H1 (cell line): ENCODE measurements around the gene SLC9C1. TPM values are rescaled to one million over a fixed set of nuclear protein-coding genes. Genes with fewer than 3 reads are reported as not detected.

Source experiments
- CTCF ChIA-PET: fragments of 300-600 bp; sonication (Branson Sonifier 250); formaldehyde crosslinking; loops from one replicate; lab custom pipeline; 2021; ENCODE audit not compliant: partially characterized antibody; lab: Charles Lee
- POLR2A ChIA-PET: fragments of 300-600 bp; sonication (Branson Sonifier 250); formaldehyde crosslinking; loops from one replicate; lab custom pipeline; 2021; ENCODE audit warnings: inconsistent platforms; ENCODE audit not compliant: partially characterized antibody; lab: Charles Lee
- DNase-seq, 2 experiments: peaks; one replicate each; pipeline versions ENCODE4 v3.0.0 to v3.0.0-alpha.2; 2010 to 2022; ENCODE audit warnings: low spot score in 2 of 2, low read depth in 1 of 2, mixed read lengths in 1 of 2
- FAIRE-seq: peaks from 2 replicates; lab custom pipeline; 2011; peaks lifted over from hg19 to GRCh38; lab: Jason Lieb, UNC
- H2AFZ ChIP-seq: 2 replicates; pipeline ENCODE4 v1.8.1; 2012; ENCODE audit warnings: low read length, inconsistent platforms
- H2AK5ac ChIP-seq: 2 replicates; pipeline ENCODE4 v1.6.1; 2013; ENCODE audit warnings: low read depth, low read length
- H2BK120ac ChIP-seq: replicated peaks from 2 replicates; pipeline ENCODE3; 2013; ENCODE audit warnings: low read depth, low read length, inconsistent platforms
- H2BK12ac ChIP-seq: 2 replicates; pipeline ENCODE4 v1.6.1; 2013; ENCODE audit warnings: low read depth, low read length
- H2BK15ac ChIP-seq: 2 replicates; pipeline ENCODE4 v1.6.1; 2013; ENCODE audit warnings: low read length
- H2BK20ac ChIP-seq: 2 replicates; pipeline ENCODE4 v1.6.1; 2013; ENCODE audit warnings: low read length
- H2BK5ac ChIP-seq: 2 replicates; pipeline ENCODE4 v1.6.1; 2013; ENCODE audit warnings: low read depth, low read length
- H3K14ac ChIP-seq: 2 replicates; pipeline ENCODE4 v1.6.1; 2013; ENCODE audit warnings: inconsistent platforms; ENCODE audit not compliant: insufficient read length
- H3K18ac ChIP-seq: 2 replicates; pipeline ENCODE4 v1.6.1; 2013; ENCODE audit warnings: low read length; ENCODE audit errors: extremely low read depth
- H3K23ac ChIP-seq: 2 replicates; pipeline ENCODE4 v1.6.1; 2013; ENCODE audit warnings: inconsistent platforms; ENCODE audit not compliant: insufficient read length
- H3K23me2 ChIP-seq: 2 replicates; pipeline ENCODE4 v1.6.1; 2013; ENCODE audit warnings: low read depth, low read length
- H3K27ac ChIP-seq: 2 replicates; pipeline ENCODE4 v1.6.1; 2011; ENCODE audit warnings: low read depth, low read length, inconsistent platforms
- H3K27me3 ChIP-seq, 4 experiments: replicated peaks in 1 of 4; 1 replicate in 1 of 4; 2 replicates in 3 of 4; pipeline versions ENCODE4 v1.6.1 to v1.8.1; 2011 to 2013; ENCODE audit warnings: low read length in 3 of 4, mild to moderate bottlenecking in 3 of 4, inconsistent platforms in 2 of 4, mixed read lengths in 2 of 4, moderate library complexity in 1 of 4; ENCODE audit not compliant: control insufficient read depth in 3 of 4, insufficient read depth in 3 of 4; ENCODE audit errors: extremely low read depth in 1 of 4
- H3K36me3 ChIP-seq, 4 experiments: 2 replicates each; pipeline versions ENCODE4 v1.6.1 to v1.8.1; 2011 to 2013; ENCODE audit warnings: mild to moderate bottlenecking in 4 of 4, low read length in 3 of 4, moderate library complexity in 2 of 4, control low read depth in 1 of 4, inconsistent platforms in 1 of 4; ENCODE audit not compliant: insufficient read depth in 4 of 4, control insufficient read depth in 2 of 4
- H3K4ac ChIP-seq: replicated peaks from 2 replicates; pipeline ENCODE3; 2013; ENCODE audit warnings: low read length, low read depth, mixed read lengths, inconsistent platforms; ENCODE audit not compliant: insufficient read length
- H3K4me1 ChIP-seq, 4 experiments: replicated peaks in 1 of 4; 1 replicate in 1 of 4; 2 replicates in 3 of 4; pipeline versions ENCODE4 v1.6.1 to v1.8.1; 2011 to 2013; ENCODE audit warnings: low read length in 3 of 4, inconsistent platforms in 2 of 4, mixed read lengths in 1 of 4; ENCODE audit not compliant: insufficient read depth in 4 of 4, control insufficient read depth in 3 of 4
- H3K4me2 ChIP-seq, 2 experiments: 2 replicates each; pipeline versions ENCODE4 v1.6.1 to v1.8.1; 2011 to 2013; ENCODE audit warnings: low read depth in 2 of 2, low read length in 2 of 2, control low read depth in 1 of 2, inconsistent platforms in 1 of 2, mild to moderate bottlenecking in 1 of 2; ENCODE audit not compliant: insufficient read depth in 1 of 2
- H3K4me3 ChIP-seq, 4 experiments: fragments of 200-600, 300-600 bp in 1 of 4; sonication (generic), shearing (Covaris generic), sonication (Bioruptor Twin) in 1 of 4; 2 replicates each; pipeline versions ENCODE4 v1.5.1 to v1.8.1; 2011 to 2016; ENCODE audit warnings: low read length in 4 of 4, low read depth in 3 of 4, control low read depth in 2 of 4, inconsistent platforms in 2 of 4, mild to moderate bottlenecking in 2 of 4, mixed read lengths in 1 of 4, moderate library complexity in 1 of 4; ENCODE audit not compliant: insufficient read depth in 2 of 4; ENCODE audit errors: extremely low read depth in 1 of 4
- H3K56ac ChIP-seq: replicated peaks from 2 replicates; pipeline ENCODE3; 2013; ENCODE audit warnings: low read depth, mild to moderate bottlenecking, mixed read lengths, low read length, inconsistent platforms; ENCODE audit not compliant: insufficient read length
- H3K79me1 ChIP-seq: 2 replicates; pipeline ENCODE4 v1.6.1; 2013; ENCODE audit warnings: low read depth, low read length, control low read depth
- H3K79me2 ChIP-seq, 2 experiments: 2 replicates each; pipeline versions ENCODE4 v1.6.1 to v1.8.1; 2012 to 2013; ENCODE audit warnings: low read length in 2 of 2, mild to moderate bottlenecking in 2 of 2, inconsistent platforms in 1 of 2; ENCODE audit not compliant: insufficient read depth in 2 of 2, control insufficient read depth in 1 of 2
- H3K9ac ChIP-seq, 4 experiments: replicated peaks in 1 of 4; 1 replicate in 1 of 4; 2 replicates in 3 of 4; pipeline versions ENCODE4 v1.6.1 to v1.8.1; 2011 to 2013; ENCODE audit warnings: low read depth in 3 of 4, low read length in 3 of 4, control low read depth in 2 of 4, mild to moderate bottlenecking in 2 of 4, moderate library complexity in 2 of 4, inconsistent platforms in 1 of 4; ENCODE audit errors: extremely low read depth in 1 of 4
- H3K9me3 ChIP-seq, 2 experiments: 2 replicates each; pipeline versions ENCODE4 v1.6.1 to v1.8.1; 2012 to 2013; ENCODE audit warnings: mild to moderate bottlenecking in 2 of 2, moderate library complexity in 2 of 2, control low read depth in 1 of 2, inconsistent platforms in 1 of 2, low read depth in 1 of 2, low read length in 1 of 2, mixed read lengths in 1 of 2; ENCODE audit not compliant: insufficient read depth in 2 of 2
- H4K20me1 ChIP-seq, 2 experiments: replicated peaks in 1 of 2; 2 replicates each; pipeline versions ENCODE3 to v1.8.1; 2011 to 2013; ENCODE audit warnings: inconsistent platforms in 2 of 2, low read length in 2 of 2, mild to moderate bottlenecking in 1 of 2; ENCODE audit not compliant: insufficient read depth in 2 of 2, control insufficient read depth in 1 of 2
- H4K5ac ChIP-seq: 2 replicates; pipeline ENCODE4 v1.6.1; 2013; ENCODE audit warnings: low read length, low read depth, mixed read lengths, inconsistent platforms; ENCODE audit not compliant: insufficient read length
- H4K8ac ChIP-seq: 2 replicates; pipeline ENCODE4 v1.8.0; 2013; ENCODE audit warnings: mild to moderate bottlenecking, moderate library complexity, low read length, inconsistent platforms; ENCODE audit not compliant: insufficient read depth; ENCODE audit errors: extremely low read depth
- H4K91ac ChIP-seq: replicated peaks from 2 replicates; pipeline ENCODE3; 2013; ENCODE audit warnings: low read length, mixed read lengths, inconsistent platforms; ENCODE audit not compliant: insufficient read length
- BCL11A ChIP-seq, 2 experiments: IDR thresholded peaks; one replicate each; pipeline ENCODE4 v1.6.1; 2011; ENCODE audit warnings: low read depth in 2 of 2, low read length in 2 of 2, mild to moderate bottlenecking in 2 of 2
- CBX5 ChIP-seq: fragments of 300-800, 300-1000 bp; sonication (generic); IDR thresholded peaks from 2 replicates; pipeline ENCODE4 v1.7.1; 2016; ENCODE audit warnings: antibody characterized with exemption, low read length, low read depth
- JUN ChIP-seq: IDR thresholded peaks from 2 replicates; pipeline ENCODE4 v1.6.1; 2011; ENCODE audit warnings: low read depth, mild to moderate bottlenecking, improper control_type of control experiment, low read length
- KDM5A ChIP-seq: fragments of 200-600 bp; IDR thresholded peaks from 2 replicates; pipeline ENCODE4 v1.7.1; 2012; ENCODE audit warnings: mild to moderate bottlenecking, low read length, inconsistent platforms, mixed read lengths
- MAFK ChIP-seq: IDR thresholded peaks from 2 replicates; pipeline ENCODE4 v1.6.1; 2012; ENCODE audit warnings: low read depth, mild to moderate bottlenecking, improper control_type of control experiment, low read length
- RAD21 ChIP-seq, 2 experiments: IDR thresholded peaks in 1 of 2; conservative IDR thresholded peaks in 1 of 2; 2 replicates each; pipeline ENCODE4 v1.6.1; 2011; ENCODE audit warnings: low read depth in 2 of 2, low read length in 2 of 2, improper control_type of control experiment in 1 of 2, inconsistent platforms in 1 of 2, mild to moderate bottlenecking in 1 of 2, moderate library complexity in 1 of 2
- TCF12 ChIP-seq: IDR thresholded peaks from 2 replicates; pipeline ENCODE4 v1.6.1; 2011; ENCODE audit warnings: low read depth, mild to moderate bottlenecking, low read length
- TEAD4 ChIP-seq: IDR thresholded peaks from 2 replicates; pipeline ENCODE4 v1.6.1; 2012; ENCODE audit warnings: low read depth, low read length, inconsistent platforms, mixed read lengths
- USF2 ChIP-seq: IDR thresholded peaks from 2 replicates; pipeline ENCODE4 v1.6.1; 2011; ENCODE audit warnings: low read length, improper control_type of control experiment
- WGBS, 2 experiments: shearing (Covaris generic) in 1 of 2; methylation state at CpG; one replicate each; pipeline versions ENCODE4 v1.1.6 to v1.1.7; 2013 to 2015; ENCODE audit warnings: low lambda C conversion rate in 2 of 2, mixed read lengths in 2 of 2, inconsistent platforms in 1 of 2, low coverage in 1 of 2, missing lambda C conversion rate in 1 of 2; ENCODE audit not compliant: insufficient replicate concordance in 2 of 2, insufficient coverage in 1 of 2, insufficient read length in 1 of 2; ENCODE audit errors: extremely low coverage in 1 of 2, missing lambda C conversion rate in 1 of 2; 5-methylcytosine and 5-hydroxymethylcytosine counted together
- polyA plus RNA-seq, 7 experiments: library from polyadenylated mRNA; depleted of rRNA in 3 of 7; stranded (reverse) in 5 of 7; unstranded in 2 of 7; fragments of >200 nt in 5 of 7; fragments of 200-250 nt in 2 of 7; gene quantifications; 1 replicate in 5 of 7; 2 replicates in 1 of 7; 4 replicates in 1 of 7; pipeline versions ENCODE4 v1.2.1 to v1.2.3, GENCODE V29; 2011 to 2013; ENCODE audit warnings: missing spikeins in 2 of 7, mixed read lengths in 2 of 7
- total RNA-seq: library from RNA; stranded (reverse); fragmentation: NEBNext Ultra II Directional; extraction: Animal tissue kit (Norgen Biotek cat#: 25700); gene quantifications from 2 replicates; pipeline ENCODE4 v1.2.1, GENCODE V29; 2021

Gene SLC9C1
- total and polyA plus RNA-seq, 2 of the 8 experiments (the other 6 are each of a cell fraction or from before 2014, with no cell fraction given), result 0.15 to 0.24 TPM

GRCh38 chr3:112136959-112137693, 156.9 kb downstream of the SLC9C1 start:
- DNase-seq, result peak; percentile 27 to 72
- Histone ChIP-seq H3K9me3 (no peaks in the 10 kb centered on the region), H3K36me3 (no peaks in the 10 kb centered on the region; a peak in 1 of 8 replicates), H2BK15ac (no peak overlapping the region), H3K56ac (no peak overlapping the region), H3K4me1 (peaks cover 1 to 8% (median 3%) of the 10 kb centered on the region in 4 experiments; a peak in 4 of 7 replicates), H3K79me2 (no peaks in the 10 kb centered on the region), H3K4me3 (no peak overlapping the region; a peak in 1 of 8 replicates), H2BK12ac (no peak overlapping the region), H3K23ac (no peak overlapping the region), H4K91ac (peak overlapping the region; percentile 77), H3K79me1 (no peaks in the 10 kb centered on the region), H3K27ac (peak overlapping the region; percentile 49; the same call in 1 of the 2 replicates), H3K4me2 (peak overlapping the region in 1 of 2 experiments; percentile 49; a peak in 2 of 4 replicates), H2BK120ac (no peak overlapping the region), H2BK20ac (no peak overlapping the region), H2AFZ (peak overlapping the region; percentile 45), H4K20me1 (no peaks in the 10 kb centered on the region), H4K8ac (no peak overlapping the region), H4K5ac (peak overlapping the region; percentile 48), H3K14ac (no peak overlapping the region), H3K23me2 (no peaks in the 10 kb centered on the region), H3K18ac (no peak overlapping the region; the same call in 1 of the 2 replicates), H2AK5ac (no peak overlapping the region), H3K4ac (no peak overlapping the region), H3K27me3 (no peaks in the 10 kb centered on the region), H2BK5ac (peak overlapping the region; percentile 5; the same call in 1 of the 2 replicates), H3K9ac (no peak overlapping the region; a peak in 1 of 7 replicates)
- peak; percentile 98 for FAIRE-seq
- 35% methylated on average over 5 of the region's 5 CpGs; no CpG with 5 or more reads in 1 of the 2 experiments for WGBS, 2 experiments
- ChIA-PET POLR2A (interaction anchor here (1.3 kb wide), 1 partner anchor 26 kb away, joined by 4 read pairs; no protein-coding TSS in a partner anchor), CTCF (interaction anchor here (0.6 to 3.7 kb wide), 28 partner anchors 9 to 535 kb away, joined by 3 to 29 read pairs (median 4); partner anchors contain the start of genes CD200 and SLC9C1)
- TF ChIP-seq MAFK (no peak), CBX5 (no peak), BCL11A (IDR thresholded peaks at IDR 0.05; ENCODE audit: low read depth in 2 of 2, low read length in 2 of 2) (no peak), TEAD4 (no peak), JUN (no peak), RAD21 (IDR thresholded peaks at IDR 0.05 in 1 of 2, conservative IDR thresholded peaks at IDR 0.05 in 1 of 2; ENCODE audit: low read depth in 2 of 2, low read length in 2 of 2) (peak; percentile 84 to 87), KDM5A (no peak), USF2 (no peak), TCF12 (no peak)
